GM12878 (cell line): ENCODE data around the gene LYPD8. TPM values are rescaled to one million over a fixed set of nuclear protein-coding genes. Genes with fewer than 3 reads are reported as not detected.

ENCODE experiments used
- ATAC-seq: fragments of 200-7000 bp; cut with Tn5 transposase; 3 replicates; pipeline ENCODE4 v1.9.1; 2020; ENCODE audit warnings: mild to moderate bottlenecking, moderate library complexity
- BruUV-seq: library from RNA; stranded (reverse); fragments of 400-500 nt; replicated peaks from 2 replicates; lab custom pipeline; 2021; lab: Mats Ljungman, UMichigan
- CTCF ChIA-PET: fragments of 300-600 bp; sonication (Branson Sonifier 250); formaldehyde crosslinking; extraction: SDS; loops from one replicate; lab custom pipeline; 2021; ENCODE audit warnings: inconsistent platforms; lab: Yijun Ruan, JAX
- POLR2A ChIA-PET: fragments of 350-600 bp; formaldehyde crosslinking; extraction: SDS; loops from one replicate; lab custom pipeline; 2021; ENCODE audit warnings: inconsistent platforms; lab: Charles Lee
- RAD21 ChIA-PET: fragments of 300-600 bp; sonication (Branson Sonifier 250); formaldehyde crosslinking; loops from one replicate; lab custom pipeline; 2023; ENCODE audit warnings: antibody characterized with exemption; ENCODE audit not compliant: unreplicated experiment; lab: Charles Lee
- SMC1A ChIA-PET: fragments of 300-600 bp; sonication (Branson Sonifier 250); formaldehyde crosslinking; loops from one replicate; lab custom pipeline; 2023; ENCODE audit not compliant: unreplicated experiment, uncharacterized antibody; lab: Charles Lee
- DNase-seq: peaks from one replicate; pipeline ENCODE4 v3.0.0-alpha.2; 2011; ENCODE audit warnings: low read depth, low spot score
- FAIRE-seq: peaks from 3 replicates; lab custom pipeline; 2011; peaks lifted over from hg19 to GRCh38; lab: Jason Lieb, UNC
- H2AFZ ChIP-seq: 2 replicates; pipeline ENCODE4 v1.6.0; 2011; ENCODE audit warnings: low read depth, low read length, control low read depth; ENCODE audit not compliant: control insufficient read depth
- H3K27ac ChIP-seq: 2 replicates; pipeline ENCODE4 v1.5.1; 2011; ENCODE audit warnings: control low read depth; ENCODE audit not compliant: control insufficient read depth, insufficient read depth
- H3K27me3 ChIP-seq, 2 experiments: replicated peaks in 1 of 2; 2 replicates each; pipeline versions ENCODE4 v1.6.0 to v1.6.1; 2011; ENCODE audit warnings: low read length in 1 of 2; ENCODE audit not compliant: control insufficient read depth in 2 of 2, insufficient read depth in 2 of 2
- H3K36me3 ChIP-seq, 2 experiments: 2 replicates each; pipeline ENCODE4 v1.5.1; 2011; ENCODE audit warnings: low read length in 1 of 2; ENCODE audit not compliant: control insufficient read depth in 2 of 2, insufficient read depth in 2 of 2
- H3K4me1 ChIP-seq: 2 replicates; pipeline ENCODE4 v1.6.1; 2011; ENCODE audit warnings: mild to moderate bottlenecking, low read length, moderate library complexity, mixed read lengths; ENCODE audit not compliant: control insufficient read depth, insufficient read depth
- H3K4me2 ChIP-seq: 2 replicates; pipeline ENCODE4 v1.6.0; 2011; ENCODE audit warnings: control low read depth; ENCODE audit not compliant: control insufficient read depth, insufficient read depth
- H3K4me3 ChIP-seq: fragments of 200-600 bp; sonication (generic); 2 replicates; pipeline ENCODE4 v1.5.1; 2016
- H3K79me2 ChIP-seq: 2 replicates; pipeline ENCODE4 v1.6.0; 2011; ENCODE audit warnings: low read length; ENCODE audit not compliant: control insufficient read depth, insufficient read depth
- H3K9ac ChIP-seq: 2 replicates; pipeline ENCODE4 v1.8.0; 2011; ENCODE audit warnings: low read length, control low read depth, mixed read lengths; ENCODE audit not compliant: control insufficient read depth, insufficient read depth
- H3K9me3 ChIP-seq: replicated peaks from 3 replicates; pipeline ENCODE4 v1.5.1; 2011; ENCODE audit warnings: mild to moderate bottlenecking, low read length; ENCODE audit not compliant: control insufficient read depth, insufficient read depth
- H4K20me1 ChIP-seq: 2 replicates; pipeline ENCODE4 v1.6.0; 2011; ENCODE audit not compliant: control insufficient read depth, insufficient read depth
- GABPA ChIP-seq: IDR thresholded peaks from 2 replicates; pipeline ENCODE4 v1.6.1; 2014; ENCODE audit warnings: antibody characterized with exemption, low read depth, mild to moderate bottlenecking, inconsistent platforms
- GATAD2B ChIP-seq: fragments of 450-650 bp; conservative IDR thresholded peaks from 2 replicates; pipeline ENCODE4 v1.6.1; 2017; ENCODE audit warnings: low read depth, mild to moderate bottlenecking, moderate library complexity
- JUNB ChIP-seq: IDR thresholded peaks from 2 replicates; pipeline ENCODE4 v1.6.1; 2016; ENCODE audit warnings: antibody characterized with exemption, mild to moderate bottlenecking
- LARP7 ChIP-seq: fragments of 450-650 bp; IDR thresholded peaks from 2 replicates; pipeline ENCODE4 v1.6.1; 2017; ENCODE audit warnings: mild to moderate bottlenecking
- MTA3 ChIP-seq: IDR thresholded peaks from 2 replicates; pipeline ENCODE4 v1.6.1; 2012; ENCODE audit warnings: low read length, inconsistent platforms, borderline replicate concordance
- NFXL1 ChIP-seq: fragments of 450-650 bp; IDR thresholded peaks from 2 replicates; pipeline ENCODE4 v1.6.1; 2017; ENCODE audit warnings: antibody characterized with exemption, mild to moderate bottlenecking, borderline replicate concordance
- RUNX3 ChIP-seq: IDR thresholded peaks from 2 replicates; pipeline ENCODE4 v1.6.1; 2012; ENCODE audit warnings: low read length, inconsistent platforms
- SRF ChIP-seq, 2 experiments: IDR thresholded peaks; 2 replicates each; pipeline ENCODE4 v1.6.1; 2011; ENCODE audit warnings: low read depth in 2 of 2, low read length in 2 of 2, mild to moderate bottlenecking in 1 of 2, moderate library complexity in 1 of 2
- TCF3 ChIP-seq: IDR thresholded peaks from 2 replicates; pipeline ENCODE4 v1.6.1; 2012; ENCODE audit warnings: low read depth, mild to moderate bottlenecking, low read length, borderline replicate concordance; ENCODE audit not compliant: insufficient read depth
- ZBTB4 ChIP-seq: fragments of 450-650 bp; formaldehyde crosslinking; IDR thresholded peaks from 2 replicates; pipeline ENCODE4 v1.4.0; 2022; ENCODE audit warnings: mild to moderate bottlenecking, moderate library complexity
- ZNF687 ChIP-seq: fragments of 450-650 bp; IDR thresholded peaks from 2 replicates; pipeline ENCODE4 v1.6.1; 2017; ENCODE audit warnings: mild to moderate bottlenecking, moderate library complexity
- WGBS: methylation state at CpG from one replicate; pipeline ENCODE4 v1.1.6; 2016; ENCODE audit warnings: low lambda C conversion rate; ENCODE audit not compliant: insufficient replicate concordance, insufficient coverage; ENCODE audit errors: missing lambda C conversion rate; 5-methylcytosine and 5-hydroxymethylcytosine counted together
- in situ Hi-C: fragments of 300-500 bp; cut with MboI; formaldehyde crosslinking; loops from 9 replicates; pipeline ENCODE4 v1.14.3; 2018; ENCODE audit warnings: mixed read lengths
- intact Hi-C: fragments of 100-400 bp; cut with micrococcal nuclease; formaldehyde crosslinking; loops from one replicate; pipeline ENCODE4 v1.14.2; 2022; ENCODE audit not compliant: unreplicated experiment
- polyA plus RNA-seq, 11 experiments: library from polyadenylated mRNA; depleted of rRNA in 4 of 11; unstranded in 6 of 11; stranded (reverse) in 5 of 11; fragments of >200 nt; fragmentation: Nextera tagmentation in 4 of 11; fragmentation: Illumina TruSeq in 1 of 11; extraction: Ambion mirVana in 4 of 11; extraction: Trizol in 1 of 11; gene quantifications; 1 replicate in 1 of 11; 2 replicates in 10 of 11; pipeline versions ENCODE4 v1.2.1 to v1.2.3, GENCODE V29; 2011 to 2016; ENCODE audit warnings: inconsistent platforms in 2 of 11, missing spikeins in 2 of 11, low read depth in 1 of 11
- total RNA-seq, 4 experiments: library from RNA; depleted of rRNA in 3 of 4; stranded (reverse); fragments of >200 nt in 3 of 4; fragmentation: Illumina TruSeq in 1 of 4; extraction: Trizol in 1 of 4; gene quantifications; 2 replicates each; pipeline versions ENCODE4 v1.2.1 to v1.2.3, GENCODE V29; 2013 to 2021

The LYPD8 gene
- total and polyA plus RNA-seq, 10 of the 15 experiments (the other 5 are each of a cell fraction or from before 2014, with no cell fraction given), result 0.13 to 0.40 (median 0.18) TPM; not detected in 7

DNA sequence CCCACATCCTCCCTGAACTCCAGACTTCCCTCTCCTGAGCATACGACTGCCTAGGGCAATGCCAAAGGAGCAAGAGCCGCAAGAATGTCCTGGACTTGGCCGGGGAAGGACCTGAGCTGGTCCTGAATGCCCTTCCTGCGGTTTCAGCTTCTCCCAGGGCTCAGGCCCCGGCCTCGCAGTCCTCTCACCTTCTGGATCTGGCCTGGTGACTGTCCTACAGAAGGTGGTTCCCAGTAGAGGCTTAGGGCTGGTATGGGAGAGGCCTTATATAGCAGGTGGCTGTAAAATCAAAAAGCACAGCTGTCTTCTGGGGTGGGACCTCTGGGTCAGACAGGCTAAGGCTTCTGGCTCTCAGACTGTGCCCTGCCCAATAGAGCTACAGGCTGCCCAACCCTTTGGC, at the start of gene LYPD8 (continued):
- TF ChIP-seq ZNF687 (no peak), GATAD2B (no peak)
- TF ChIP-seq, all 136 proteins: peak for 0

GRCh38 chr1:248804771-248805681, 49.5 kb upstream of the LYPD8 start:
- intact Hi-C loops (loop anchor here (1.0 to 5.0 kb wide), 5 partner anchors 12 to 401 kb away; no protein-coding TSS in a partner anchor), in situ Hi-C loops (loop anchor here (5.0 kb wide), 3 partner anchors 108 to 563 kb away; no protein-coding TSS in a partner anchor)
- ChIA-PET RAD21 (interaction anchor here (0.7 to 4.3 kb wide), 25 partner anchors 11 to 868 kb away, joined by 3 to 72 read pairs (median 6); partner anchors contain the start of genes SH3BP5L, ZNF672 and ZNF692), SMC1A (interaction anchor here (0.6 to 5.7 kb wide), 31 partner anchors 12 to 757 kb away, joined by 3 to 89 read pairs (median 7); partner anchors contain the start of genes OR2T2, SH3BP5L and ZNF672), POLR2A (interaction anchor here (0.8 to 1.9 kb wide), 13 partner anchors 10 to 562 kb away, joined by 3 to 10 read pairs (median 5); partner anchors contain the start of genes OR2T2, SH3BP5L and ZNF672), CTCF (interaction anchor here (0.6 to 4.9 kb wide), 31 partner anchors 10 to 1415 kb away, joined by 3 to 86 read pairs (median 6); partner anchors contain the start of genes OR14I1, SH3BP5L, ZNF672 and ZNF692)
- 5% methylated on average over 10 of the region's 10 CpGs for WGBS
- FAIRE-seq, result peak; percentile 80
- Histone ChIP-seq H3K27me3 (no peaks in the 10 kb centered on the region), H3K79me2 (no peaks in the 10 kb centered on the region), H3K4me3 (peak overlapping the region; percentile 59; the same call in 1 of the 2 replicates), H3K9ac (peak overlapping the region; percentile 6), H3K9me3 (peaks cover 4% of the 10 kb centered on the region; the same call in 2 of the 3 replicates), H3K36me3 (no peaks in the 10 kb centered on the region), H4K20me1 (no peaks in the 10 kb centered on the region), H2AFZ (peak overlapping the region; percentile 78), H3K27ac (peak overlapping the region; percentile 79), H3K4me1 (peaks cover 26% of the 10 kb centered on the region), H3K4me2 (peak overlapping the region; percentile 82)
- DNase-seq, result peak; percentile 73
- TSS peak; percentile 77 for BruUV-seq
- peak; percentile 87 for ATAC-seq
- TF ChIP-seq LARP7, result no peak; the same call in 1 of the 2 replicates
- no peak for TF ChIP-seq MTA3
- TF ChIP-seq ZBTB4 (CRISPR knock-in tag), result no peak
- no peak for TF ChIP-seq NFXL1
- no peak for TF ChIP-seq GABPA
- no peak for TF ChIP-seq SRF (IDR thresholded peaks at IDR 0.05; ENCODE audit: low read depth in 2 of 2, low read length in 2 of 2)
- no peak for TF ChIP-seq JUNB
- no peak; the same call in 1 of the 2 replicates for TF ChIP-seq RUNX3
- peak; percentile 15; the same call in 1 of the 2 replicates for TF ChIP-seq TCF3
